Activated naive CD8-positive, alpha-beta T cell treated with anti-CD3 and anti-CD28 coated beads, Interleukin-2, amount 50 U/mL, for 24 hours (primary cell): Measurements from ENCODE around the gene TBKBP1.

ENCODE experiments used
- ATAC-seq: fragments of 150-1000 bp; cut with Tn5 transposase; one replicate; pipeline ENCODE4 v1.10.0; 2021
- DNase-seq: peaks from one replicate; pipeline ENCODE4 v3.0.0; 2021
- H3K27ac Mint-ChIP-seq: one replicate; pipeline ENCODE4 v1.8.0; 2021; ENCODE audit warnings: mild to moderate bottlenecking, mixed read lengths
- H3K27me3 Mint-ChIP-seq: one replicate; pipeline ENCODE4 v1.8.0; 2021; ENCODE audit warnings: mixed read lengths
- H3K36me3 Mint-ChIP-seq: one replicate; pipeline ENCODE4 v1.8.0; 2021; ENCODE audit warnings: low read depth, mixed read lengths
- H3K4me1 Mint-ChIP-seq: one replicate; pipeline ENCODE4 v1.8.0; 2021; ENCODE audit warnings: mixed read lengths
- H3K4me3 Mint-ChIP-seq: one replicate; pipeline ENCODE4 v1.8.0; 2021; ENCODE audit warnings: mild to moderate bottlenecking, moderate library complexity, mixed read lengths
- H3K9me3 Mint-ChIP-seq: one replicate; pipeline ENCODE4 v1.8.0; 2021; ENCODE audit warnings: mixed read lengths

TBKBP1 gene

DNA sequence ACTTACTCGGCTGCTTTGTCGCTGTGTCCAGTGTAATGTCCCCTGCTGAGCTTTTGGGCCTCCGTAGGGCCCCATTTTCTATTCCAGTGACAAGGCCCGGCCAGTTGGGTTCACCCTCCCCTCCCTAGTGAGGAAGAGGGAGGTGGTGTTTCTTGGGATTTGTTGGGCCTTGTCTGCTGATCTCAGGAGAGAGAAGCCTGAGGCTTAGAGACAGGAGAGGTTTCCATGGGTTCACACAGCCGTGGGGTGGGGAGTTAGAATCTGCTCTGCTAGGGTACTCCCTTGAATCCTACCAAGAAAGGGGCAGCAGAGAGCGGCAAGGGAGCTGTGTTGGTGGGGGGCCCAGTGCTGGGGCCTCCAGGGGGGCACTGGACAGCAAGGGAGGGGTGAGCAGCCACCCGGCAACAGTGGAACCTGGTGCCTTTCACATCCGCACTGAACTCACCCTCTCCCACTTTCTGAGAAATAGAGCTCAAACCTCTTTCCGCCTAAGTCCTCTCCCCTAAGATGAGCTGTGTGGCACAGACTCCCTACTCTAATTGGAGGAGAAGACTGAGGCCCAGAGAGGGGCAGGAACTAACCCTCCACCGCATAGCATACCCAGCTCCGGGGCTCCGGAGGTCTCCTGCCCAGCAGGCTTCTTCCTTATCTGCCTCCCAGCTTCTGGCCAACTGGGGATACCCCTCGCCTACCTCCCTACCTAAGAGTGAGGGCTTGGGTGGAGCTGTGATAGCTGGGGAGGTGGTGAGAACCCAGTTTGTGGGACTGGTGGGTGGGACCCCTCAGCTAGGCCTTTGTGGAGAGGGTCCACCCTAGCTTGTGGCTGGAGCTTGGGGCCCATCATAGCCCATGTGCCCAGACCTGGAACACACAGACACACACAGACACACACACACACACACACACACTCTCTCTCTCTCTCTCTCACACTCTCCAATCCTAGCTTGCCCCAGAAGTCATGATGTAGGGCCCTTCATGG lies 6.8 kb downstream of the TBKBP1 start:
- Mint-ChIP-seq H3K9me3 (no peaks in the 10 kb centered on the region), H3K4me1 (peaks cover 82% of the 10 kb centered on the region), H3K36me3 (peaks cover 8% of the 10 kb centered on the region), H3K27me3 (no peaks in the 10 kb centered on the region), H3K27ac (peak overlapping the region; percentile 90), H3K4me3 (peak overlapping the region; percentile 57)
- ATAC-seq, result peak; percentile 30
- DNase-seq, result no peak

DNA sequence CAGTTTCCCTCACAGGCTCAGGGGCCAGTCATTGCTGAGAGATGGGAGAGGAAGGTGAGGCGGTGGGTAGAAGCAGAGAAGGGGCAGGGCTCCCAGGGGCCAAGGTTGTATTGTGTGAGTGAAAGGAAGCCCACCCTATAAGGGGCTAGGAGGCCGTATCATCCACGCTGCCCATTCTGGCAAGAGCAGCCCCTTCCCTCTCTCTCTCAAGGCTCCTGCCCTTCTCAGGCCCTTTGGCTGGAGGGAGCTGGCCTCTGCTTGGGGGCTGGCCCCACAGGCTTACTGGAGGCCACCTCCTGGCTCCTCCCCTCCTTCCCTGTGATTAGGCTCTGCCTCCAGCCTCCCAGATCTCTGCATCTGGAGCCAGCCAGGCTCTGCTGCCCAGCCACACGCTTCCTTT lies 7.6 kb downstream of the TBKBP1 start:
- no peaks in the 10 kb centered on the region for H3K27me3 Mint-ChIP-seq
- DNase-seq (no peak), ATAC-seq (no peak)
- H3K9me3 Mint-ChIP-seq, result no peaks in the 10 kb centered on the region
- H3K4me3 Mint-ChIP-seq, result peak overlapping the region; percentile 57
- H3K36me3 Mint-ChIP-seq, result peaks cover 9% of the 10 kb centered on the region
- peak overlapping the region; percentile 98 for H3K27ac Mint-ChIP-seq
- H3K4me1 Mint-ChIP-seq, result peaks cover 89% of the 10 kb centered on the region

DNA sequence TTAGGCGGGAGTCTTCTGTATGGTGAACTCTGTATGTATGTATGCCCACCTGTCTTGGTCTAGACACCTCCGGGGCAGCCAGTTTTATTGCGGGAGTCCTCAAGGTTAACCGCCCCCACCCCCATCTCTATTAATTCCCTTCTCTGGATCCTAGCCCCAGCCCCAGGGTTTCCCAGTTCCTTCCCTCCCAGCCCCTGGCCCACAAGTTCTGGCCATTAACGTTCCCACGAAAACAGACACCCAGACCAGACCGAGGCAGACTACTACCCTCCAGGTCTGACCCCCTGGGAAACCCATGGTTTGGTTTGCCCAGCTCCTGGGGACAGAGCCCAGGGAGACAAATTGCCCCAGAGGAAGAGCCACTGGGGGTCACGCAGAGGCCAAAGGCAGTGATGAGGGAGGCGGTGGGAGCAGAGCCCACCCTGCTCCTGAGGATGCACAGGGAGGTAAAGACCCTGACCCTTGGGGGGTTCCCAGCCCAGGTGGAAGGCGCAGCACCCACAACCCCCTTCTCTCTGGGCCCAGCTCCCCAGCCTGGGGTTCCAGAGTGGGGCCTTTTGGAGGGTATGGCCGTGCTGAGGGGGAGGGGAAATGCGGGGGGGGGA lies 8.5 kb downstream of the TBKBP1 start:
- no peaks in the 10 kb centered on the region for H3K9me3 Mint-ChIP-seq
- H3K27ac Mint-ChIP-seq, result peak overlapping the region; percentile 98
- no peaks in the 10 kb centered on the region for H3K27me3 Mint-ChIP-seq
- peaks cover 11% of the 10 kb centered on the region for H3K36me3 Mint-ChIP-seq
- H3K4me1 Mint-ChIP-seq, result peaks cover 89% of the 10 kb centered on the region
- peak overlapping the region; percentile 10 for H3K4me3 Mint-ChIP-seq
- no peak for ATAC-seq
- no peak for DNase-seq

DNA sequence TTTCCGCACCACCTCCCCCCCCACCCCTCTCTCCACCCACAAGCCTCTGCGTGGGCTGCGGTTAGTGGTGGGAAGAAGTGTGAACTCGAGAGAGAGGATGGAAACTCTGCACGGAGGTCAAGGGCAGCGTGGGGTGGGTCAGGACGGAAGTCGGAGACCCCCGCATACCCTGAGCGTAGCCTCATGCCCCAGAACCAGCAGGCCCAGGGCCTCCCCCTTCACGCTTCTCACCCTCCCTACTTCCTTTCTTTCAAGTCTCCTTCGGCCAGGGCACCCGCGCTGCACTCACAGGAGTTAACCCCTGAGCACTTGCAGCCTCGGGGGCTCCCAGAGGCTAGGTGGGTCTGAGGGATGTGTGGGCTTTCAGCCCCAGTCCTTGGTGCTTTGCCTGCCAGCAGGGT lies 9.2 kb downstream of the TBKBP1 start:
- Mint-ChIP-seq H3K4me3 (peak overlapping the region; percentile 72), H3K27ac (peak overlapping the region; percentile 98), H3K4me1 (peaks cover 88% of the 10 kb centered on the region), H3K27me3 (no peaks in the 10 kb centered on the region), H3K36me3 (peaks cover 8% of the 10 kb centered on the region), H3K9me3 (no peaks in the 10 kb centered on the region)
- peak; percentile 75 for DNase-seq
- peak; percentile 29 for ATAC-seq

DNA sequence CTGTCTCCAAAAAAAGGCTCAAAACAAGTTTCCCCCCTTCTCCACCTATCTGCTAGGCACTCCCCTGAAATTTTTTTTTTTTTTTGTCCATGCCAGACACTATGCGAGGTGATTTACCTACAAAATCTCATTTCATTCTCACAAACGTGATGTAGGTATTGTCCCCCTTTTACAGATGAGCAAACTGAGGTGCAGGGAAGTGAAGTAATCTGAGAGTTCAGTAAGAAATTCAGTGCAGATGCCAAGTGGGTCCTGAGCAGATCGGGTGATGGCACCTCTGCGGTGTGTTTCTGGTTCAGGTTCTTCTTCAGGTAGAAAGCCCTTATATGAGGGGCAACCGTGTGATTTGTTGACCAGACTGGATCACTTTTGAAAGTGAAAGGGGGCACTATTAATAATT lies 9.7 kb downstream of the TBKBP1 start:
- no peak for ATAC-seq
- peak overlapping the region; percentile 98 for H3K27ac Mint-ChIP-seq
- H3K4me3 Mint-ChIP-seq, result peak overlapping the region; percentile 72
- peaks cover 8% of the 10 kb centered on the region for H3K36me3 Mint-ChIP-seq
- no peaks in the 10 kb centered on the region for H3K9me3 Mint-ChIP-seq
- peak; percentile 15 for DNase-seq
- H3K27me3 Mint-ChIP-seq, result no peaks in the 10 kb centered on the region
- H3K4me1 Mint-ChIP-seq, result peaks cover 85% of the 10 kb centered on the region

DNA sequence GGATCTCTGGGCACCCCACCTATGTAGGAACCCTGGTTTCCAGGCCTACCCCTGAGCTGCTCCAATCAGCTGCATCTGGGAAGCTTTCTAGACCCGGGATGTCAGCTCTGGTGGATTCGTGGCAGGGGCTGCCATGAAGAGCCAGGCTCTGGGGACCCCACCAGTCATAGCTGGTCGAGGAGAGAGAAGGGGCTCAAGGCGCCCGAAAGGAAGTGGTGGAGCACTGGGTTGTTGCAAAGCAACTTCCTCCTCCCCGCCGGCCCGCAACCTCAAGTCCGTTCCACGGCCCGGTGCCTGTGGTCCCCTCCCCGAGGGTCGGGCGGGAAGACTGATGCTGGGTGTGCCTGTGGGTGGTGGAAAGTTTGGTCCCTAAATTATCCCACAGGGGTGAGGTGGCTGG lies 10.2 kb downstream of the TBKBP1 start:
- Mint-ChIP-seq H3K36me3 (peaks cover 8% of the 10 kb centered on the region), H3K27ac (peak overlapping the region; percentile 98), H3K9me3 (no peaks in the 10 kb centered on the region), H3K4me1 (peaks cover 80% of the 10 kb centered on the region), H3K4me3 (peak overlapping the region; percentile 72), H3K27me3 (no peaks in the 10 kb centered on the region)
- ATAC-seq, result no peak
- DNase-seq, result no peak

DNA sequence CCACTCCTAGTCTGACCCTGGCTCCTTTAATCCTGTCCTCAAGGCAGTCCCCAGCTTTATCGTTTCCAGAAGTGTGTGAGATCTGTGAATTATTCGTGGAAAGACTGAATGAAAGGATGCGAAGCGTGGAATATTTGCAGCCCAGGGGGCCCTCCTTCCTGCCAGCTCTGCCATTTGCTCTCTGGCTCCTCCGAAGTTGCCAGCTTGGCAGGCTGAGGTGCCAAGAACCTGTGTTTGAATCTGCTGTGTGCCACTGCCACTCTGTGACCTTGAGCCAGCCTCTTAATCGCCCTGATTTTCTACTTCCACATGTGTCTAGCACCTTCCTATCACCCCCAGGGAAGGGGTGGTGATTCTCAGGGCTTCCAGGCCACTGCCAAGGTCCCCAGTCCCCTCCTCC lies 10.8 kb downstream of the TBKBP1 start:
- no peak for ATAC-seq
- H3K4me3 Mint-ChIP-seq, result peak overlapping the region; percentile 72
- no peak for DNase-seq
- H3K9me3 Mint-ChIP-seq, result no peaks in the 10 kb centered on the region
- H3K36me3 Mint-ChIP-seq, result peaks cover 11% of the 10 kb centered on the region
- H3K27ac Mint-ChIP-seq, result peak overlapping the region; percentile 98
- H3K4me1 Mint-ChIP-seq, result peaks cover 80% of the 10 kb centered on the region
- H3K27me3 Mint-ChIP-seq, result no peaks in the 10 kb centered on the region

DNA sequence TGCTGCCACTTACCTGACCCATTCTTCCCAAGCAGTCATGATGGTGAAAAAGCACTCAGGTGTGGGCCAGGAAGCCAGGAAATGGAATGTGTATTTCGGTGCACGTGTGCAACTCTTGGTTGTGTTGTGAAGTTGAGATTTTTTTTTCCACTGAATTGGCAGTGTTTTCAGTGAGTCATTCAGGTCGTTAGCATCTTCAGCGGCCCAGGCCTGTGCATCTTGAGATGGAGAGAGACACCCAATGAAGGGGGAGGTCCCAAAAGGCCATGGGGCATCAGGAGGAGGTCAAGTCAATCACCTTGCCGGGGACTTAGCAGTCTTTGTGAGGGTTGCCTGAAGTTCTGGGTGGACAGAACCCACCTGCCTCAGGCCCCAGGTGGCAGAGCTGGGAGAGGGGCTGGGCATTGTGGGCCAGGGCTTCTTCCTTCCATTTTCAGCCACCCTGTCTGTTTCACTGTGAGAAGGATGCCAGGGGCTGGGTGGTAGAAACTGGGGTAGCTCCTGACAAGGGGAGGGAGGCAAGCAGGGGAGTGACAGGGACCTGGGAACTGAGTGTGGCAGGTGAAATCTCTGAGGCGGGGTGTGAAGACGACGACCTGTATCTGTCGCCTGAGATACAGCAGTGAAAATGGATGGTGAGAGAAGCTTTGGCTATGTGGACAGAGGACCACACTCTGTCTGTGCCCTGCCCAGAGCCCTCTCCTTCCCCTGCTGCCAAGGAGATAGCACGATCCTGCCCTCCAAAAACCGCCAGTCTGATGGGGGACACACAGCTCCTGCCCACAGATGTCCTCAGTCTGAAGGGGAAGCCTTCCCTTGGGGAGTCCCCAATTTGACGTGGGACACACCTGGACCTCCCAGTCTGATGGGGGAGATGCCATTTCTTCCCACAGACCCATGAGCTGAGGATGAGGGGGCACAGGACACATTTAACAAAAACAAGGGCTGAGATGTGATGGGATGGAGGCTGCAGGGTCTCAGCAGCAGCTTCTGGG lies 11.9 kb downstream of the TBKBP1 start:
- Mint-ChIP-seq H3K27ac (peak overlapping the region; percentile 98), H3K9me3 (no peaks in the 10 kb centered on the region), H3K27me3 (no peaks in the 10 kb centered on the region), H3K4me1 (peaks cover 81% of the 10 kb centered on the region), H3K4me3 (peak overlapping the region; percentile 72), H3K36me3 (peaks cover 19% of the 10 kb centered on the region)
- ATAC-seq (peak; percentile 57), DNase-seq (peak; percentile 64)

DNA sequence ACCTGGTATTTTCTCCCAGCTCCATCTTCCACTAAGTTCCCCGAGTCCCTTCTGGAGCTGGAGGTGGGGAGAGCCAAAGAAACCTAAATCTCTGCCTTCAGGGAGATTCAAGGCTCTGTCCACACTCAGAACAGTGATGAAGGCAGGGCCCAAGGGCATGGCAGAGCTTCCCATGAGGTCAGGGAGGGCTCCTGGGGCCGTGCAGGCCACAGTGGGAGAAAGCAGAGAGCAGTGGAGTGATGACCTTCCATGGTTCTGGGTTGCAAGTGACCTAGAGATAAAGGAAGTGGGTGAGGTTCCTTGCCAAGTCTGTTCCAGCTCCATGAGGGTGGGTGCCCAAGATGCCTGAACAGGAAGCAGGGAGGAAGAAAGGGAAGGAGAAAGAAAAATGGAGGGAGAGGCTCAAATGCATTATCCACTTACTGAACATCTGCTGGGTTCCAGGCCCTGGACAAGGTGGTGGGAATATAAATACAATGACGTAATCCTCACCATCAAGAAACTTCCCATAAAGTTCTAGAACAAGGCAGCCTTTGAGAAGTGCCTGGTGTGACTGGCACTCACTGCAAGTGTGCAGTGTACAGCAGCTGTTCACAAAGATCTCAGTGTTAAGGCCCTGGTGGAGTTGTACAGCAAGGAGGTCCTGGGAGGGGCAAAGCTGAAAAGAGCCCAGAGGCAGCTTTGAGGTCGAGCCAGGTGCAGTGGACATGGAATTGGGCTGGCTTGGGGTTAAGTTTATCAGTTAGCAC lies 13.3 kb downstream of the TBKBP1 start:
- ATAC-seq, result no peak
- H3K4me1 Mint-ChIP-seq, result peaks cover 82% of the 10 kb centered on the region
- peaks cover 19% of the 10 kb centered on the region for H3K36me3 Mint-ChIP-seq
- H3K27me3 Mint-ChIP-seq, result no peaks in the 10 kb centered on the region
- no peak for DNase-seq
- H3K4me3 Mint-ChIP-seq, result no peak overlapping the region
- H3K27ac Mint-ChIP-seq, result peak overlapping the region; percentile 98
- no peaks in the 10 kb centered on the region for H3K9me3 Mint-ChIP-seq

DNA sequence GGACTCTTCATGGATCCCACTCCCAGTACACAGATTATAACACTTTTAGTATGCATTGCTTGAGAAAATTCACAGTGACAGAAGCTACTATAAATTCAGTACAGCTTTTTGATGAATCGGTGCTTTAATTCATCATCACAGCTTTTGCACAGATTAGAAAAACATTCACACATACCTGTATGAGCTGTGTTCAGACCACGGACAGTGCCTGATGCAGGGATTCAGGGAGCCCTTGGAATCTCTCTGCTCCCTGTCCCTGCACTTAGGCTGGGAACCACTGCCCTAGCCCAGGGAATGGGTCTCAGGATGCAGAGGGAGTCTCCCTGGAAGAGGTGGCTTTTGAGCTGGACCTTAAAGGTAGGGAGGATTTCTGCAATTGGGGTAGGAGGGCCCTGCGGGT lies 13.9 kb downstream of the TBKBP1 start:
- DNase-seq, result no peak
- peaks cover 83% of the 10 kb centered on the region for H3K4me1 Mint-ChIP-seq
- H3K27me3 Mint-ChIP-seq, result no peaks in the 10 kb centered on the region
- no peak overlapping the region for H3K27ac Mint-ChIP-seq
- no peak overlapping the region for H3K4me3 Mint-ChIP-seq
- no peaks in the 10 kb centered on the region for H3K9me3 Mint-ChIP-seq
- H3K36me3 Mint-ChIP-seq, result peaks cover 19% of the 10 kb centered on the region
- ATAC-seq, result no peak

DNA sequence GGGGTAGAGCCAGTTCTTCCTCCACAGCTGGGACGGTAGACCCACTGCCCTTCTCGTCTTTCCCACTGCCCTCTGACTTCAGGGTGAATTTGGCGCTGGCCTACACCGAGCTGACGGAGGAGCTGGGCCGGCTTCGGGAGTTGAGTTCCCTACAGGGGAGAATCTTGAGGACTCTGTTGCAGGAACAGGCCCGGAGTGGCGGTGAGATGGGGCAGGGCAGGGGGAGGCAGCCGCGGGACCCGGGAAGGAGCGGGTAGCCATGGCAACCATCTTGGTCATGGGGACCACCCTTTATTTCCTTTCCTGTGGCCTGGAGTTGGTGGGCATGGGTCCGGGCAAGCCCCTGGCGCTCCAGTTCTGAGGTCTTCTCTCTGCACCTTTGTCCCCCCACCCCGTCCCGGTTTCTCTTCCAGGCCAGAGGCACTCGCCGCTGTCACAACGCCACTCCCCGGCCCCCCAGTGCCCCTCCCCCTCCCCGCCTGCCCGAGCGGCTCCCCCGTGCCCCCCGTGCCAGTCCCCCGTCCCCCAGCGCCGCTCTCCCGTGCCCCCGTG lies 14.4 kb downstream of the TBKBP1 start:
- H3K9me3 Mint-ChIP-seq, result no peaks in the 10 kb centered on the region
- H3K4me3 Mint-ChIP-seq, result no peak overlapping the region
- no peak overlapping the region for H3K27ac Mint-ChIP-seq
- no peak for DNase-seq
- H3K36me3 Mint-ChIP-seq, result peaks cover 19% of the 10 kb centered on the region
- ATAC-seq, result no peak
- H3K27me3 Mint-ChIP-seq, result no peaks in the 10 kb centered on the region
- peaks cover 83% of the 10 kb centered on the region for H3K4me1 Mint-ChIP-seq

DNA sequence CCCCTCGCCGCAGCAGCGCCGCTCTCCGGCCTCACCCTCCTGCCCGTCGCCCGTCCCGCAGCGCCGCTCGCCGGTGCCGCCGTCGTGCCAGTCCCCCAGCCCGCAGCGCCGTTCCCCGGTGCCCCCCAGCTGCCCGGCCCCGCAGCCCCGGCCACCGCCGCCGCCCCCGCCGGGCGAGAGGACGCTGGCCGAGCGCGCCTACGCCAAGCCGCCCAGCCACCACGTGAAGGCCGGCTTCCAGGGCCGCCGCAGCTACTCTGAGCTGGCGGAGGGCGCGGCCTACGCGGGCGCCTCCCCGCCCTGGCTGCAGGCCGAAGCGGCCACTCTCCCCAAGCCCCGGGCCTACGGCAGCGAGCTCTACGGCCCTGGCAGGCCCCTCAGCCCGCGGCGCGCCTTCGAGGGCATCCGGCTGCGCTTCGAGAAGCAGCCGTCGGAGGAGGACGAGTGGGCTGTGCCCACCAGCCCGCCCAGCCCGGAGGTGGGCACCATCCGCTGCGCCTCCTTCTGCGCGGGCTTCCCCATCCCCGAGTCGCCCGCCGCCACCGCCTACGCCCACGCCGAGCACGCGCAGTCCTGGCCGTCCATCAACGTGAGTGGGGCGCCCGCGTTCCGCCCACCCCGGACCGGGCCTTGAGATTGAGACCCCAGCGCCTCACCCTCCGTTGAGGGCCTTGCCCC lies 15.0 kb downstream of the TBKBP1 start:
- DNase-seq (no peak), ATAC-seq (no peak)
- H3K36me3 Mint-ChIP-seq, result peaks cover 19% of the 10 kb centered on the region
- H3K4me1 Mint-ChIP-seq, result peaks cover 81% of the 10 kb centered on the region
- H3K9me3 Mint-ChIP-seq, result no peaks in the 10 kb centered on the region
- no peak overlapping the region for H3K27ac Mint-ChIP-seq
- H3K27me3 Mint-ChIP-seq, result no peaks in the 10 kb centered on the region
- H3K4me3 Mint-ChIP-seq, result no peak overlapping the region

DNA sequence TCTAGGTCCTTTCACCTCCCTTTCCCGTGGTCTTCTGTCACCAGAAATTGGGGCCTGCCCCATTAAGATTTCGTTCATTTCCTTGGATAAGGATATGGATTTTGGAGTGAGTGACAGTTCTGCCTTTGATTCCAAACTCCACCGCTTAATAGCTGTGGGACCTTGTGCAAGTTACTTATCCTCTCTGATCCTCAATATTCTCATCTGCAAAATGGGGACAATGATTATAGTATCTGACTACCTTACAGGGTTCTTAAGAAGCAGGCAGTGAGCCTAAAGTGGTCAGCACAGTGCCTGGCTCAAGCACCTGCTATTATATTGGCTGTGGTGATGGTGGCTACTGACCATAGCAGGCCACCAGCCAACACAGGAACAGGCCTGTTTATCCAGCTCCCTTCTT lies 15.6 kb downstream of the TBKBP1 start:
- Mint-ChIP-seq H3K4me3 (no peak overlapping the region), H3K9me3 (no peaks in the 10 kb centered on the region), H3K27me3 (no peaks in the 10 kb centered on the region), H3K36me3 (peaks cover 19% of the 10 kb centered on the region), H3K27ac (no peak overlapping the region), H3K4me1 (peaks cover 81% of the 10 kb centered on the region)
- DNase-seq, result no peak
- no peak for ATAC-seq
